HCT116 (cell line): ENCODE results near the gene CHCT1. TPM values are rescaled to one million over a fixed set of nuclear protein-coding genes. Genes with fewer than 3 reads are reported as not detected.
"Not testable (repeated sequence)": the region's sequence is repeated elsewhere in the genome, so short reads cannot be mapped to it uniquely, and the experiment has no call there.

Experiments used
- ATAC-seq: fragments of 200-7000 bp; cut with Tn5 transposase; 2 replicates; pipeline ENCODE4 v1.9.1; 2020; ENCODE audit warnings: mild to moderate bottlenecking, moderate library complexity
- BruUV-seq: library from RNA; stranded (reverse); fragments of 400-500 nt; replicated peaks from 2 replicates; lab custom pipeline; 2021; lab: Mats Ljungman, UMichigan
- CTCF ChIA-PET: fragments of 300-600 bp; sonication (Branson Sonifier 250); formaldehyde crosslinking; loops from one replicate; lab custom pipeline; 2021; ENCODE audit warnings: antibody characterized with exemption; lab: Charles Lee
- POLR2A ChIA-PET: fragments of 300-600, 350-600 bp; sonication (Branson Sonifier 250); formaldehyde crosslinking; loops from one replicate; lab custom pipeline; 2021; ENCODE audit warnings: antibody characterized with exemption; lab: Charles Lee
- RAD21 ChIA-PET, 2 experiments: fragments of 300-600 bp; sonication (Branson Sonifier 250); formaldehyde crosslinking; loops; one replicate each; lab custom pipeline; 2023; ENCODE audit warnings: low total read pairs in 2 of 2; ENCODE audit not compliant: uncharacterized antibody in 2 of 2, unreplicated experiment in 2 of 2, low non-redundant PET in 1 of 2; lab: Charles Lee
- DNase-seq: peaks from one replicate; pipeline ENCODE4 v3.0.0-alpha.2; 2010; ENCODE audit warnings: low read depth, low spot score
- H2AFZ ChIP-seq: fragments of 200-600 bp; shearing (Covaris generic), sonication (generic); 2 replicates; pipeline ENCODE4 v1.6.1; 2017; ENCODE audit warnings: low read depth, mixed run types, mixed read lengths, antibody characterized with exemption, low read length; ENCODE audit not compliant: poor library complexity, severe bottlenecking
- H3K27ac ChIP-seq: 2 replicates; pipeline ENCODE4 v1.5.1; 2012; ENCODE audit warnings: low read depth, low read length
- H3K27me3 ChIP-seq: fragments of 200-600 bp; sonication (generic); 2 replicates; pipeline ENCODE4 v1.6.1; 2016; ENCODE audit warnings: mixed run types, low read length, mixed read lengths; ENCODE audit not compliant: insufficient read depth
- H3K36me3 ChIP-seq, 2 experiments: fragments of 200-500 bp in 1 of 2; fragments of 200-600 bp in 1 of 2; sonication (Bioruptor generic) in 1 of 2; sonication (generic) in 1 of 2; 2 replicates each; pipeline versions ENCODE4 v1.5.1 to v1.6.1; 2014 to 2016; ENCODE audit warnings: low read length in 2 of 2, inconsistent platforms in 1 of 2, mixed read lengths in 1 of 2, mixed run types in 1 of 2; ENCODE audit not compliant: insufficient read depth in 2 of 2, control insufficient read depth in 1 of 2
- H3K4me1 ChIP-seq, 2 experiments: fragments of 200-600 bp in 1 of 2; sonication (generic) in 1 of 2; 2 replicates each; pipeline versions ENCODE4 v1.5.1 to v1.6.1; 2012 to 2017; ENCODE audit warnings: low read length in 2 of 2, inconsistent platforms in 1 of 2, mild to moderate bottlenecking in 1 of 2, mixed read lengths in 1 of 2, mixed run types in 1 of 2, moderate library complexity in 1 of 2; ENCODE audit not compliant: insufficient read depth in 2 of 2, control insufficient read depth in 1 of 2
- H3K4me2 ChIP-seq: fragments of 200-600 bp; sonication (generic); 2 replicates; pipeline ENCODE4 v1.6.1; 2017; ENCODE audit warnings: mixed run types, low read length, mixed read lengths
- H3K4me3 ChIP-seq, 2 experiments: fragments of 200-600 bp in 1 of 2; sonication (generic) in 1 of 2; replicated peaks in 1 of 2; 2 replicates each; pipeline ENCODE4 v1.5.1; 2011 to 2016; ENCODE audit warnings: low read length in 2 of 2, control low read depth in 1 of 2, low read depth in 1 of 2, mild to moderate bottlenecking in 1 of 2, mixed read lengths in 1 of 2, mixed run types in 1 of 2
- H3K79me2 ChIP-seq: fragments of 200-600 bp; sonication (generic); 2 replicates; pipeline ENCODE4 v1.6.1; 2017; ENCODE audit warnings: mild to moderate bottlenecking, mixed run types, low read length, moderate library complexity, mixed read lengths; ENCODE audit not compliant: insufficient read depth
- H3K9ac ChIP-seq: fragments of 200-600 bp; sonication (generic); 2 replicates; pipeline ENCODE4 v1.6.1; 2016; ENCODE audit warnings: low read length, mixed read lengths
- H3K9me2 ChIP-seq: fragments of 200-600 bp; sonication (generic), shearing (Covaris generic); 2 replicates; pipeline ENCODE4 v1.6.1; 2017; ENCODE audit warnings: mixed run types, mild to moderate bottlenecking, moderate library complexity; ENCODE audit not compliant: insufficient read depth
- H3K9me3 ChIP-seq, 2 experiments: fragments of 200-500 bp in 1 of 2; fragments of 200-600 bp in 1 of 2; sonication (Bioruptor generic) in 1 of 2; sonication (generic) in 1 of 2; 2 replicates each; pipeline ENCODE4 v1.6.1; 2014 to 2017; ENCODE audit warnings: low read length in 2 of 2, mixed read lengths in 2 of 2, inconsistent platforms in 1 of 2, low read depth in 1 of 2, mild to moderate bottlenecking in 1 of 2, mixed run types in 1 of 2, moderate library complexity in 1 of 2; ENCODE audit not compliant: control insufficient read depth in 1 of 2, insufficient read depth in 1 of 2
- H4K20me1 ChIP-seq: fragments of 200-600 bp; sonication (generic), shearing (Covaris generic); 2 replicates; pipeline ENCODE4 v1.6.1; 2017; ENCODE audit warnings: mixed run types, mild to moderate bottlenecking, moderate library complexity; ENCODE audit not compliant: insufficient read depth
- CEBPB ChIP-seq: IDR thresholded peaks from 2 replicates; pipeline ENCODE4 v1.6.1; 2012; ENCODE audit warnings: low read depth
- EGR1 ChIP-seq: IDR thresholded peaks from 2 replicates; pipeline ENCODE4 v1.6.1; 2012; ENCODE audit warnings: low read depth
- ELF1 ChIP-seq: IDR thresholded peaks from 2 replicates; pipeline ENCODE4 v1.6.1; 2012; ENCODE audit warnings: low read depth, borderline replicate concordance
- EZH2 ChIP-seq: fragments of 200-600 bp; sonication (generic); IDR thresholded peaks from 2 replicates; pipeline ENCODE4 v1.6.1; 2017; ENCODE audit warnings: antibody characterized with exemption, mixed run types
- FOSL1 ChIP-seq: IDR thresholded peaks from 2 replicates; pipeline ENCODE4 v1.6.1; 2012; ENCODE audit warnings: low read depth
- POLR2AphosphoS5 ChIP-seq: IDR thresholded peaks from 2 replicates; pipeline ENCODE4 v1.6.1; 2011; ENCODE audit warnings: mild to moderate bottlenecking, low read depth, low read length, moderate library complexity
- RAD21 ChIP-seq: IDR thresholded peaks from 2 replicates; pipeline ENCODE4 v1.6.1; 2012; ENCODE audit warnings: low read depth, mild to moderate bottlenecking
- SIN3A ChIP-seq: IDR thresholded peaks from 2 replicates; pipeline ENCODE4 v1.6.1; 2012; ENCODE audit warnings: low read depth
- SRF ChIP-seq: IDR thresholded peaks from 2 replicates; pipeline ENCODE4 v1.6.1; 2012; ENCODE audit warnings: low read depth
- TCF7L2 ChIP-seq: IDR thresholded peaks from 2 replicates; pipeline ENCODE4 v1.7.0; 2011; ENCODE audit warnings: borderline replicate concordance, inconsistent platforms; ENCODE audit not compliant: insufficient read depth, insufficient read length; ENCODE audit errors: extremely low read depth
- YY1 ChIP-seq: IDR thresholded peaks from 2 replicates; pipeline ENCODE4 v1.6.1; 2011; ENCODE audit warnings: low read length, low read depth, moderate library complexity, mild to moderate bottlenecking; ENCODE audit not compliant: insufficient replicate concordance; ENCODE audit errors: extremely low read depth
- intact Hi-C: fragments of 100-400 bp; cut with micrococcal nuclease; formaldehyde crosslinking; loops from 2 replicates; pipeline ENCODE4 v1.10.0; 2022
- total RNA-seq: library from RNA; stranded (reverse); gene quantifications from one replicate; pipeline ENCODE4 v1.2.1, GENCODE V29; 2021; ENCODE audit not compliant: unreplicated experiment
- TF ChIP-seq, protein P1 (sequence below): IDR thresholded peaks from 2 replicates; pipeline ENCODE4 v1.6.1; 2012
- TF ChIP-seq, protein P2 (sequence below): IDR thresholded peaks from 2 replicates; pipeline ENCODE4 v1.6.1; 2012

Gene CHCT1
- total RNA-seq, 1 experiment from 2014 or later: not detected

DNA sequence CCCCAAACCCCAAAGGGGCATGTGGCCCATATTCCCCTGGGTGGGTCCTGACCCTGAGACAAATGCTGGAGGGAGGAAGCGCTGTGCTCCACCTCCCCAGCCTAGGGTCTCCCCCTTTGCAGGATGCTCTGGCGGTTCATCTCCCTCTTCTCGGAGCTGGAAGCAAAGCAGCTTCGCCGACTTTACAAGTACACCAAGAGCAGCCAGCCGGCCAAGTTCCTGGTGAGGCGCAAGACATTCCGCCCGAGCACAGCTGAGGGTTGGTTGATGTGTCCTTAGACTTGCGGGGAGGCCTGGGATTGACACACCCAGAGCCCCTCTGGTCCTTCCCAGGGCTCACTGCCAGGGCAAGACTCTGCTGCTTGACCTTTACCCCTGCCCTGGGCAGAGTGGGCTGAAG is 4.3 kb downstream of the CHCT1 start:
- Histone ChIP-seq H3K79me2 (no peaks in the 10 kb centered on the region), H3K4me1 (no peaks in the 10 kb centered on the region), H3K4me2 (no peak overlapping the region), H3K27ac (no peak overlapping the region), H3K4me3 (no peak overlapping the region), H3K9me3 (no peaks in the 10 kb centered on the region), H3K9me2 (no peaks in the 10 kb centered on the region), H3K27me3 (no peaks in the 10 kb centered on the region), H4K20me1 (no peaks in the 10 kb centered on the region), H3K9ac (no peak overlapping the region), H3K36me3 (no peaks in the 10 kb centered on the region), H2AFZ (no peak overlapping the region)
- no peak for DNase-seq
- CTCF ChIA-PET: interaction anchor here (0.8 kb wide), 1 partner anchor 196 kb away, joined by 3 read pairs; no protein-coding TSS in a partner anchor
- TF ChIP-seq POLR2AphosphoS5 (no peak), TCF7L2 (no peak), CEBPB (no peak), YY1 (no peak), SIN3A (no peak), EZH2 (no peak), RAD21 (no peak), ELF1 (no peak), FOSL1 (no peak), EGR1 (no peak), SRF (no peak)
- TF ChIP-seq, protein P1, sequence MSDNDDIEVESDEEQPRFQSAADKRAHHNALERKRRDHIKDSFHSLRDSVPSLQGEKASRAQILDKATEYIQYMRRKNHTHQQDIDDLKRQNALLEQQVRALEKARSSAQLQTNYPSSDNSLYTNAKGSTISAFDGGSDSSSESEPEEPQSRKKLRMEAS: no peak
- TF ChIP-seq, protein P2, sequence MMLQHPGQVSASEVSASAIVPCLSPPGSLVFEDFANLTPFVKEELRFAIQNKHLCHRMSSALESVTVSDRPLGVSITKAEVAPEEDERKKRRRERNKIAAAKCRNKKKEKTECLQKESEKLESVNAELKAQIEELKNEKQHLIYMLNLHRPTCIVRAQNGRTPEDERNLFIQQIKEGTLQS: no peak
- intact Hi-C loops: no loop called here
- BruUV-seq: no TSS peak
- POLR2A ChIA-PET: no interaction called here
- ATAC-seq: no peak
- RAD21 ChIA-PET: no interaction called here

DNA sequence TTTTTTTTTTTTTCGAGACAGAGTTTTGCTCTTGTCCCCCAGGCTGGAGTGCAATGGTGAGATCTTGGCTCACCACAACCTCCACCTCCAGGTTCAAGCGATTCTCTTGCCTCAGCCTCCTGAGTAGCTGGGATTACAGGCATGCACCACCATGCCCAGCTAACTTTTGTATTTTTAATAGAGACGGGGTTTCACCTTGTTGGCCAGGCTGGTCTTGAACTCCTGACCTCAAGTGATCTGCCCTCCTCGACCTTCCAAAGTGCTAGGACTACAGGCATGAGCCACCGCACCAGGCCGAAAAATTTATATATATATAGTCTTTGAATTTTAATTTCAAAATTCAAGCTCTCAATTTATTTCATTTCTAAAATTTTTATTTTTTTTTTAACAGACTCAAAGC is 6.2 kb downstream of the CHCT1 start:
- POLR2A ChIA-PET: interaction anchor here (0.6 to 0.7 kb wide), 2 partner anchors 23 to 115 kb away, joined by 3 to 5 read pairs; no protein-coding TSS in a partner anchor
- ATAC-seq, H3K9ac ChIP-seq, H4K20me1 ChIP-seq, intact Hi-C loops, H3K27ac ChIP-seq, H2AFZ ChIP-seq, H3K4me1 ChIP-seq, H3K4me3 ChIP-seq, H3K79me2 ChIP-seq, H3K9me3 ChIP-seq, H3K4me2 ChIP-seq, DNase-seq, CTCF ChIA-PET, H3K36me3 ChIP-seq, RAD21 ChIA-PET, H3K27me3 ChIP-seq, H3K9me2 ChIP-seq, BruUV-seq: not testable (repeated sequence)

DNA sequence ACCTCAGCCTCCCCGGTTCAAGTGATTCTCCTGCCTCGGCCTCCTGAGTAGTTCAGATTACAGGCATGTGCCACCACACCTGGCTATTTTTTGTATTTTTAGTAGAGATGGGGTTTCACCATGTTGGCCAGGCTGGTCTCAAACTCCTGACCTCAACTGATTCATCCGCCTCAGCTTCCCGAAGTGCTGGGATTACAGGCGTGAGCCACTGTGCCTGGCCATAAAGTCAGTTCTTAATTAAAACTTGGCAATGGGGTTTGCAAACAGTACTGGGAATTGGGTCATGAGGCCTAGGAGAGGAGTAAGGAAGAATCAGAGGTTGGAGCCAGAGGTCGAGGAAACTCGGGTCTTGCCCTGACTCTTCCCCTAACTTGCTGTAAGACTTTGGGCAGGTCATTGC is 8.3 kb downstream of the CHCT1 start:
- CTCF ChIA-PET, BruUV-seq, H3K4me3 ChIP-seq, H3K4me1 ChIP-seq, H3K27ac ChIP-seq, DNase-seq, H3K36me3 ChIP-seq, H3K9me3 ChIP-seq, H3K27me3 ChIP-seq, H2AFZ ChIP-seq, H3K9ac ChIP-seq, POLR2A ChIA-PET, H3K9me2 ChIP-seq, H3K4me2 ChIP-seq, H3K79me2 ChIP-seq, ATAC-seq, RAD21 ChIA-PET, H4K20me1 ChIP-seq: not testable (repeated sequence)
- intact Hi-C loops: loop anchor here (5.0 to 10.0 kb wide), 2 partner anchors 326 to 393 kb away; no protein-coding TSS in a partner anchor
